ENCODE measurements around the gene CAPN5.
"Not testable (repeated sequence)": the region's sequence is repeated elsewhere in the genome, so short reads cannot be mapped to it uniquely, and the experiment has no call there.

Gene CAPN5

GRCh38 chr11:77085652-77086051 lies 18.9 kb downstream of the CAPN5 start:
- DNase-seq: no peak

- peak; percentile 91 for DNase-seq
Measured at GRCh38 chr11:77086521-77087472, 20.0 kb downstream of the CAPN5 start.

DNA sequence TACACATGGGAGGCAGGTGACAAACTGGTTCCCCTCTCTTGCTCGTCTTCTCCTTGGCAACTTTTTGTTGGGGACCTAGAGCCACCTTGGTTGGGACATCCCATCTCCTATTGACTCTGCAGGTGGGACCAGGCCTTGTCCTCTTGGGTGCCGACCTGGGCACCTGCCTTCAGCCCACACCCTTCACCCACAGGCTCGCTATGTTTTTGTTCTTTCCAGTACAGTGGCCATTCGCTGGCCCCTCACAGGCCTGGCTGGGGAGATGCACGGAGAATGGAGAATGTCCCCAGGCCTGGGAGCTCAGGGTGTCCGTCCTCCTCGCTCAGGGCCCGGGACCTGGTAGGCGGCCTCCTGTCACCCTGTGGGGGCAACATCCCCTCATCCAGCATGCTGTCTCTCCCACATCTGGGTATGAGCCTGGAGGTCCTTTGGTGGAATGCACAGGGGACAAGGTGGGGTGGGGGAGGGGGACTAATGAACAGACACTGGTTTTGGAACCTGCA lies 21.0 kb downstream of the CAPN5 start:
- DNase-seq: no peak

- no peak for DNase-seq
Measured at GRCh38 chr11:77088236-77089003, 21.6 kb downstream of the CAPN5 start.

GRCh38 chr11:77089004-77089545 lies 22.3 kb downstream of the CAPN5 start:
- no peak for DNase-seq

GRCh38 chr11:77090046-77090372 lies 23.2 kb downstream of the CAPN5 start:
- DNase-seq: no peak

DNA sequence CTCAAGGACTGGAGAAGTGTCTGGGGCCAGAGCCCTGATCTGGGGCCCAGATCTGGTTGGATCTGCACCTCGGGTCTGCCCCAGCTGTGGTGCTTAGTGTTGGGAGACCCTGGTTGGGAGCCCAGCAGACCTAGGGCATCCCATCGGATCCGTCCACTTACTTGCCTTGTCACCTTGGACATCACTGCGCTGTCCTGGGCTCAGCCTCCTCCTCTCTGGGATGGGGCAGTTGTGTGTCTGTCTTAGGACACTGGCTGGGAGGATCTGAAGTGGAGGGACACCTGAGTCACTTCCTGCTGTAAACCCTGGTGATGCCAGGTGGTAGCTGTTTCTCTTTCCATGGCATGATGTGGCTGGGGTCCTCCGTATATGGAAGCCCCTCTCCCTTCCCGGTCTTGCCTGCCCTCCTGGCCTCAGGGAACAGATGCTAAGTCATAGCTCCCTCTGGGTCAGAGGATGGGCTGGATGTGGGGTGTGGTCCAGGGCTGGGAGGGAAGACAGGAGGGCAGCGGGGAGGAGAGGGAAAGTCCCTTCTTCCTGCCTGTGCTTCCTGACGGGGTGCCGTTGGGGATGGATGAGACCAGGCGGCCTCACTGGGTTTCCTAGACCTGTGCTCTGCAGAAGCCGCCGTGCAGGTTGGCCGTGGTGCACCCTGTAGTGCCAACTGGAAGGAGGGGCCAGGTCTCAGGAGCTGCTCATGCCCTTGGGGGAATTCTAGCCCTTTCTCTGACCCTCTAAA lies 23.8 kb downstream of the CAPN5 start:
- no peak for DNase-seq

- DNase-seq: peak; percentile 91
Measured at GRCh38 chr11:77091146-77091940, 24.6 kb downstream of the CAPN5 start.

GRCh38 chr11:77092382-77092781 lies 25.6 kb downstream of the CAPN5 start:
- DNase-seq: no peak

GRCh38 chr11:77093056-77093891 lies 26.5 kb downstream of the CAPN5 start:
- no peak for DNase-seq

DNA sequence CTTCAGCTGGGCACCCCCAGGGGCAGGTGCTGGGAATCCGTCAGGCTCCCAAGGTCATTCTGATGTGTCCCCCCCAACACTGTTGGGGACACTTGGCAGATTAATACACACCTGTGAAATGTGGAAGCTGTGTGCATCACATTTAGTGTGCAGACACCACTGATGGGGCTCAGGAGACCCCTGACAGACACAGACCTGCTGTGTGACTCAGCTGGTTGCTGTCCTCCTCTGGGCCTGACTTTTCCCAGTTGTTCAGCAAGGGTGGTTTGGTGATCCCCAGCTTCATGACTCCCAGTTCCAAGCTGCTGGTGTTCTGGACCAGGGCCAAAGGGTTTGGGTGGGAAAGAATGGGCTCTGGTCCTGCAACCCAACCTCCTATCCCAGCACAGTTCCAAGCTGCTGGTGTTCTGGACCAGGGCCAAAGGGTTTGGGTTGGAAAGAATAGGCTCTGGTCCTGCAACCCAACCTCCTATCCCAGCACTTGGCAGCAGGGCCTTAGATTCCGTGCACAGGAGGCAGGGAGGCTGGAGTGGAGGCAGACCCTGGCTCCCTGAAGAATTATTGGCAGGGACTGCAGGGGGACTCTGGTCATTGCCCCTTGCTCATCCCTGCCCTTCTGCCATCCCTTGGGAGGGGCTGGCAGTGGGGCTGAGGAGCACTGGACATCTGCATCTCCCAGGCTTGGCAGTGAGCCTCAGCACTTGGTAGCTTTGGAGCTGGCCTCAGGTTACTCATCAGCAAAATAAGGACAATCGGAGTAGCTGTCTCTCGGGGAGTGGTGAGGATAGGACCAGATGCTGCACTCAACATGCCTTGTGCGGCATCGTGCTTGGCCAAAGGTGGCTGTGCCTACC lies 27.4 kb downstream of the CAPN5 start:
- DNase-seq: no peak

GRCh38 chr11:77094841-77095365 lies 28.1 kb downstream of the CAPN5 start:
- DNase-seq: no peak

- no peak for DNase-seq
Measured at GRCh38 chr11:77095551-77096490, 29.1 kb downstream of the CAPN5 start.

- no peak for DNase-seq
Measured at GRCh38 chr11:77096591-77097019, 29.8 kb downstream of the CAPN5 start.

DNA sequence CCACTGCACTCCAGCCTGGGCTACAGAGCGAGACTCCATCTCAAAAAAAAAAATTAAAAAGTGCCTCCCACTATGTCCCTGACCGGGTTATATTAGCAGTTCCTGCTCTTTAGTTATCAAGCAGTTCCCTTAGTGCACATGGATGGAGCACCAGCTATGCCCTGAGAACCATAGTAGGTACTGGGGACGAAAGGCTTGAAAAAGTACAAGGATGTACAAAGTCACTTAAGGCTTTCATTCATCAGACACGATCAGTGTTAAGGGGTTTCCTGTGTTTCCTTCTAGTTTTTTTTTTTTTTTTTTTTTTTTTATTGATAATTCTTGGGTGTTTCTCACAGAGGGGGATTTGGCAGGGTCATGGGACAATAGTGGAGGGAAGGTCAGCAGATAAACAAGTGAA lies 30.4 kb downstream of the CAPN5 start:
- DNase-seq: not testable (repeated sequence)

DNA sequence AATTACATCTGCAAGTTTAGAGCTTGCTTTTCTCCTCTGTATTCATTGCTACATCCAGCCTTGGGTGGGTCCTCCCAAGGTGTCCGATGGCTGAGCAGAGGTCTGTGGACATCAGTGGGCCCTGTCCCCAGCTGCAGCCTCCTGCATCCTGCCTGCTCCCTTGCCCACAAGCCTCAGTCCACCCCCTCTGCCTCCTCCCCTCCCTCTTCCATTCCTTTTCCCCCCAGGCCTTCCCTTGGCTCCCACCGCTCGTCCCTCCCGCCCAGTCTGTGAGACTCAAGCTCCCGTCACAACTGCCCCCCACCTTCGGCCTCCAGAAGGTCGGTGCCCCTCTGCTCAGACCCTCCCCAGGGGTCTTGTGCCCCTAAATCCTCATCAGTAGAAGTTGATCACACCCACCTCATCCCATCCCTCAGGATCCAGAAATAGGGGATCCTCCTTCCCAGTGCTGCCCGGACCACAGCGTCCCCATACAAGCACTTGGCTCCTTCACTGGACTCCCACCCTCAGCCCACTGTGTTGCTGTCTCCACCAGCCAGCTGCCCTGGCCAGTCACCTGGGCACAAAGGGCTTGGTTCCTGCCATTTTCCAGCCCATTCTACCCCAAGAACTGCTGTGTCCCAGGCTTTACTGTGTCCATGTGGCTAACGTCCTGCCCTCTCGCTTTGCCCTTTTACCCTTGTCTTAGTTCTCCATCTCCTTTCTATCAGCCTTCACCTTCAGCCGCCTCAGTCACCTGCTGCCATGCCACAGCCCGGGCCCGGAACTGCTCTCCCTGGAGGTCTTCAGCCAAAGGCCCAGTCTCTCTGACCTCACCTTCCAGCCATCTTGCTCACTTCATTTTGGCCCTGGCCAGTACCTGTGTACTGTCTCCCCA lies 33.6 kb downstream of the CAPN5 start:
- DNase-seq: no peak

DNA sequence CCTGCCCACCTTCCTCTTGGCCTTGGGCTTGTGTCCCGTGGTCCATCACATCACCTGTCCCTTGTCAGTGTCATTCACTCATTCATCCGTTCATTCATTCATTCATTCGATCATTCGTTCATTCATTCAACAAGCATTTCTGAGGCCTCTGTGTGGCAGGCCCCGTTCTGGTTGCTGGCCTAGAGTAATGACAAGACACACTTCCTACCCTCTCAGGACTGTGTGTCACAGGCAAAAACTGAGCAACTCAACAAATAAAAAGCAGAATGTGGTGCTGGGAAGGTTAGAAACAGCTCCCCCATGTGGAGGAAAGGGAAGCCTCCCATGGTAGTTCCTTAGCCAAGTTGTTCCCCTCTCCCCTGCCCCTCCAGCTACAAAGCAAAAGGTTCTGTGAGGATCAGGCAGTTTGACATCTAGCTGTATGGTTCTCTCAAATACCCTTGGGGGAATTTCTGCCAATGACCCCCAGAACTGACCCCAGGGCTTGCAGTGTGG lies 34.3 kb downstream of the CAPN5 start:
- peak; percentile 74 for DNase-seq
